HEK293 (cell line): ENCODE data around the gene GNG4.

Experiments
- CTCF ChIA-PET: fragments of 350-600 bp; formaldehyde crosslinking; extraction: SDS; loops from one replicate; lab custom pipeline; 2021; ENCODE audit warnings: antibody characterized with exemption; lab: Yijun Ruan, JAX
- POLR2A ChIA-PET: fragments of 300-600 bp; formaldehyde crosslinking; extraction: SDS; loops from one replicate; lab custom pipeline; 2020; ENCODE audit warnings: antibody characterized with exemption, inconsistent platforms; lab: Yijun Ruan, JAX
- H3K27ac ChIP-seq: fragments of 200-500 bp; sonication (Bioruptor generic); 2 replicates; pipeline ENCODE4 v1.5.1; 2014; ENCODE audit warnings: low read depth, low read length, control low read depth, inconsistent platforms; ENCODE audit errors: extremely low read depth
- H3K36me3 ChIP-seq, 2 experiments: fragments of 200-500 bp in 1 of 2; sonication (Bioruptor generic) in 1 of 2; 1 replicate in 1 of 2; 2 replicates in 1 of 2; pipeline ENCODE4 v1.5.1; 2014 to 2017; ENCODE audit warnings: inconsistent platforms in 2 of 2, low read length in 2 of 2; ENCODE audit not compliant: control insufficient read depth in 2 of 2, insufficient read depth in 1 of 2
- H3K4me1 ChIP-seq: fragments of 200-500 bp; sonication (Bioruptor generic); 2 replicates; pipeline ENCODE4 v1.5.1; 2014; ENCODE audit warnings: mild to moderate bottlenecking, low read length, inconsistent platforms; ENCODE audit not compliant: control insufficient read depth, insufficient read depth
- H3K4me3 ChIP-seq: 2 replicates; pipeline ENCODE4 v1.5.1; 2011; ENCODE audit warnings: low read depth, mild to moderate bottlenecking, control low read depth, low read length, moderate library complexity
- H3K9me3 ChIP-seq: fragments of 200-500 bp; sonication (Bioruptor generic); 2 replicates; pipeline ENCODE4 v1.5.1; 2014; ENCODE audit warnings: low read depth, low read length, inconsistent platforms; ENCODE audit not compliant: control insufficient read depth, insufficient read depth
- EGR2 ChIP-seq: fragments of 450-650 bp; formaldehyde crosslinking; IDR thresholded peaks from 2 replicates; pipeline ENCODE4 v1.5.1; 2016; ENCODE audit warnings: low read depth, missing biosample characterization, missing genetic modification characterization
- ELK4 ChIP-seq: IDR thresholded peaks from 2 replicates; pipeline ENCODE4 v1.6.1; 2011; ENCODE audit warnings: mild to moderate bottlenecking, low read depth, low read length, borderline replicate concordance
- KLF7 ChIP-seq: fragments of 450-650 bp; formaldehyde crosslinking; IDR thresholded peaks from 2 replicates; pipeline ENCODE4 v1.5.1; 2016; ENCODE audit warnings: missing biosample characterization, missing genetic modification characterization, borderline replicate concordance
- MEIS1 ChIP-seq: sonication (generic); formaldehyde crosslinking; IDR thresholded peaks from 2 replicates; pipeline ENCODE4 v1.8.1; 2022; ENCODE audit warnings: missing genetic modification reagents, mild to moderate bottlenecking, borderline replicate concordance
- OVOL3 ChIP-seq: fragments of 450-650 bp; formaldehyde crosslinking; IDR thresholded peaks from 2 replicates; pipeline ENCODE4 v1.5.1; 2016; ENCODE audit warnings: missing biosample characterization, missing genetic modification characterization
- SETDB1 ChIP-seq: IDR thresholded peaks from one replicate; pipeline ENCODE4 v1.6.1; 2017; ENCODE audit warnings: mild to moderate bottlenecking, low read length, moderate library complexity, mixed read lengths; ENCODE audit not compliant: insufficient read length
- SP7 ChIP-seq: fragments of 450-650 bp; formaldehyde crosslinking; IDR thresholded peaks from 2 replicates; pipeline ENCODE4 v1.5.1; 2016; ENCODE audit warnings: missing biosample characterization, missing genetic modification characterization
- TRIM28 ChIP-seq: IDR thresholded peaks from 2 replicates; pipeline ENCODE4 v1.6.1; 2011; ENCODE audit warnings: low read length, control low read depth, borderline replicate concordance
- WT1 ChIP-seq: fragments of 450-650 bp; formaldehyde crosslinking; IDR thresholded peaks from 2 replicates; pipeline ENCODE4 v1.5.1; 2016; ENCODE audit warnings: missing biosample characterization, missing genetic modification characterization
- ZIC2 ChIP-seq: fragments of 450-650 bp; formaldehyde crosslinking; IDR thresholded peaks from 2 replicates; pipeline ENCODE4 v1.5.1; 2016; ENCODE audit warnings: missing biosample characterization, missing genetic modification characterization
- ZNF121 ChIP-seq: fragments of 450-650 bp; formaldehyde crosslinking; IDR thresholded peaks from 2 replicates; pipeline ENCODE4 v1.5.1; 2016; ENCODE audit warnings: missing biosample characterization, missing genetic modification characterization
- ZNF169 ChIP-seq: fragments of 450-650 bp; formaldehyde crosslinking; IDR thresholded peaks from 2 replicates; pipeline ENCODE4 v1.5.1; 2016; ENCODE audit warnings: missing biosample characterization, missing genetic modification characterization
- ZNF174 ChIP-seq: fragments of 450-650 bp; formaldehyde crosslinking; IDR thresholded peaks from 2 replicates; pipeline ENCODE4 v1.5.0; 2017; ENCODE audit warnings: missing biosample characterization, mild to moderate bottlenecking, missing genetic modification characterization
- ZNF175 ChIP-seq: fragments of 450-650 bp; formaldehyde crosslinking; IDR thresholded peaks from 2 replicates; pipeline ENCODE4 v1.5.1; 2016; ENCODE audit warnings: missing biosample characterization, missing genetic modification characterization
- ZNF18 ChIP-seq: fragments of 450-650 bp; formaldehyde crosslinking; IDR thresholded peaks from 2 replicates; pipeline ENCODE4 v1.5.1; 2016; ENCODE audit warnings: missing biosample characterization, missing genetic modification characterization
- ZNF202 ChIP-seq: fragments of 450-650 bp; formaldehyde crosslinking; IDR thresholded peaks from 2 replicates; pipeline ENCODE4 v1.5.1; 2016; ENCODE audit warnings: missing biosample characterization, missing genetic modification characterization, borderline replicate concordance
- ZNF24 ChIP-seq: fragments of 450-650 bp; formaldehyde crosslinking; IDR thresholded peaks from 2 replicates; pipeline ENCODE4 v1.5.1; 2016; ENCODE audit warnings: missing biosample characterization, missing genetic modification characterization
- ZNF280D ChIP-seq: fragments of 450-650 bp; formaldehyde crosslinking; IDR thresholded peaks from 2 replicates; pipeline ENCODE4 v1.5.1; 2016; ENCODE audit warnings: missing biosample characterization, missing genetic modification characterization
- ZNF366 ChIP-seq: fragments of 450-650 bp; formaldehyde crosslinking; conservative IDR thresholded peaks from 2 replicates; pipeline ENCODE4 v1.5.1; 2016; ENCODE audit warnings: missing biosample characterization, missing genetic modification characterization
- ZNF391 ChIP-seq: fragments of 450-650 bp; formaldehyde crosslinking; IDR thresholded peaks from 2 replicates; pipeline ENCODE4 v1.5.1; 2016; ENCODE audit warnings: low read depth, missing biosample characterization, missing genetic modification characterization, borderline replicate concordance
- ZNF510 ChIP-seq: fragments of 450-650 bp; formaldehyde crosslinking; IDR thresholded peaks from 2 replicates; pipeline ENCODE4 v1.5.1; 2018; ENCODE audit warnings: mild to moderate bottlenecking, missing genetic modification characterization, missing biosample characterization; ENCODE audit not compliant: insufficient replicate concordance
- ZNF561 ChIP-seq: fragments of 450-650 bp; IDR thresholded peaks from 2 replicates; pipeline ENCODE4 v1.5.1; 2018; ENCODE audit warnings: missing biosample characterization, missing genetic modification characterization, borderline replicate concordance
- ZNF626 ChIP-seq: fragments of 450-650 bp; sonication (Bioruptor Pico); formaldehyde crosslinking; IDR thresholded peaks from 2 replicates; pipeline ENCODE4 v1.5.1; 2018; ENCODE audit warnings: missing biosample characterization, missing genetic modification characterization, inconsistent platforms
- ZNF768 ChIP-seq: fragments of 450-650 bp; formaldehyde crosslinking; IDR thresholded peaks from 2 replicates; pipeline ENCODE4 v1.5.1; 2018; ENCODE audit warnings: missing biosample characterization, mild to moderate bottlenecking, missing genetic modification characterization
- ZNF777 ChIP-seq: fragments of 450-650 bp; formaldehyde crosslinking; IDR thresholded peaks from 2 replicates; pipeline ENCODE4 v1.5.1; 2017; ENCODE audit warnings: missing biosample characterization, missing genetic modification characterization, borderline replicate concordance
- ZNF843 ChIP-seq: fragments of 450-650 bp; formaldehyde crosslinking; IDR thresholded peaks from 2 replicates; pipeline ENCODE4 v1.5.1; 2016; ENCODE audit warnings: missing biosample characterization, missing genetic modification characterization

Gene GNG4

GRCh38 chr1:235670157-235670776 is 20.7 kb upstream of the GNG4 start:
- Histone ChIP-seq H3K27ac (no peak overlapping the region), H3K4me1 (no peaks in the 10 kb centered on the region), H3K36me3 (peaks cover 0 to 9% of the 10 kb centered on the region in 2 experiments; a peak in 1 of 3 replicates), H3K4me3 (no peak overlapping the region), H3K9me3 (no peaks in the 10 kb centered on the region)
- POLR2A ChIA-PET, result no interaction called here
- no peak for TF ChIP-seq EGR2 (tag by site-specific recombination)
- no peak for TF ChIP-seq WT1
- no peak for TF ChIP-seq ZNF768 (tag by site-specific recombination)
- TF ChIP-seq ZNF280D (tag by site-specific recombination), result peak; percentile 33; the same call in 1 of the 2 replicates
- no peak for TF ChIP-seq OVOL3 (tag by site-specific recombination)
- no peak for TF ChIP-seq ZNF391 (tag by site-specific recombination)
- TF ChIP-seq ZNF561 (tag by site-specific recombination), result peak; percentile 96
- no peak for TF ChIP-seq SP7 (tag by site-specific recombination)
- TF ChIP-seq ZNF175 (tag by site-specific recombination), result no peak
- TF ChIP-seq ZNF777 (tag by site-specific recombination), result no peak
- TF ChIP-seq MEIS1 (CRISPR knock-in tag), result no peak
- TF ChIP-seq ELK4, result no peak
- TF ChIP-seq ZNF24 (tag by site-specific recombination), result no peak
- peak; percentile 100; the same call in 1 of the 2 replicates for TF ChIP-seq TRIM28
- TF ChIP-seq ZNF169 (tag by site-specific recombination), result no peak
- no peak for TF ChIP-seq ZNF510
- no peak for TF ChIP-seq ZIC2 (tag by site-specific recombination)
- TF ChIP-seq ZNF174, result no peak
- TF ChIP-seq ZNF626 (tag by site-specific recombination), result peak; percentile 30; the same call in 1 of the 2 replicates
- no peak for TF ChIP-seq ZNF843 (tag by site-specific recombination)
- TF ChIP-seq SETDB1, result peak; percentile 100
- CTCF ChIA-PET, result interaction anchor here (1.8 kb wide), 1 partner anchor 302 kb away, joined by 6 read pairs; no protein-coding TSS in a partner anchor

- Histone ChIP-seq H3K36me3 (peaks cover 0 to 6% of the 10 kb centered on the region in 2 experiments; a peak in 1 of 3 replicates), H3K27ac (no peak overlapping the region), H3K4me3 (no peak overlapping the region), H3K9me3 (no peaks in the 10 kb centered on the region), H3K4me1 (no peaks in the 10 kb centered on the region)
- CTCF ChIA-PET, result interaction anchor here (0.6 kb wide), 1 partner anchor 330 kb away, joined by 3 read pairs; no protein-coding TSS in a partner anchor
- POLR2A ChIA-PET, result interaction anchor here (0.6 kb wide), 1 partner anchor 299 kb away, joined by 5 read pairs; no protein-coding TSS in a partner anchor
- TF ChIP-seq ZNF121 (tag by site-specific recombination), result no peak
- TF ChIP-seq KLF7 (tag by site-specific recombination), result no peak
- no peak for TF ChIP-seq ZNF202
- TF ChIP-seq ZNF18 (tag by site-specific recombination), result no peak
- no peak for TF ChIP-seq ZNF366 (tag by site-specific recombination)
- TF ChIP-seq, all 188 proteins: peak for 0
These were observed 19.7 kb upstream of the GNG4 start for GRCh38 chr1:235669277-235669676.
